ENCODE results near the gene PCBP1. TPM values are rescaled to one million over a fixed set of nuclear protein-coding genes. Genes with fewer than 3 reads are reported as not detected.
A peak's percentile ranks its signal among the peaks of the same experiment; 100 is the strongest.

Gene PCBP1
- total and polyA plus RNA-seq, 2 experiments from 2014 or later, result 212 to 393 TPM

DNA sequence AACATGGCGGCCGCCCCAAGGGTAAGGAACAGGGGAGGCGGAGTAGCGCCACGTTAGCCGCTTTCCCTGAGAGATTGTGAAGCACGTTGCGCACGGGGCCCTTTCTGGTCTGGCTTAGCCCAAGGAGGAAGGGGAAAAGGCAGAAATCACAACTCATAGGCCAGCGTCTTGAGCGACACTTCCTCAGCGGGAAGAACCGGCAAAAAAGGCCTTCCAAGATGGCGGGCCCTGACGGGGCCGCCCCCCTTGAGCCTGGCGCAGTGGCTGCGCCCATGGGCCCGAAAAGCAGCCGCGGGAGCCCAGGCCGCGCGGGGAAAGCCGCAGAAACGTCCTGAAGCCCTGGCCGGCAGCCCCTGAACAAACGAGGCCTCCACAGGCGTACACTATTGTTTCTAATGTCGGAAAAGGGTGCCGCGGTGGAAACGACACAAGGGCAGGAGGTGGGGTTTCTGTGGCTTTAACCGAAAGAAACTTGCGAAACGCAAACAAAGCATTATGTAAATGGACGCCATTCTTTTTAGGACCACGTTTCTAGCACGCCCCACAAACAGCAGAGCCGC, 919 bp upstream of the PCBP1 start:
- ATAC-seq (peak; percentile 7), DNase-seq (ENCODE audit: low spot score) (peak; percentile 80)
- H3K27me3 Mint-ChIP-seq (ENCODE audit: insufficient read depth, low read depth, poor library complexity), result peaks cover 43% of the 10 kb centered on the region
- peak overlapping the region; percentile 100 for H3K27ac Mint-ChIP-seq
- H3F3A ChIP-seq (replicated peaks; ENCODE audit: low read depth), result peaks cover 36% of the 10 kb centered on the region
- peaks cover 37% of the 10 kb centered on the region for H3K4me1 Mint-ChIP-seq
- H3K36me3 ChIP-seq (ENCODE audit: insufficient read depth), result peaks cover 17% of the 10 kb centered on the region; the same call in 1 of the 2 replicates
- H3K27ac ChIP-seq (ENCODE audit: low read depth), result peak overlapping the region; percentile 99
- peaks cover 31% of the 10 kb centered on the region for H3K79me2 ChIP-seq (replicated peaks; ENCODE audit: insufficient read depth)
- TF ChIP-seq, protein P1, sequence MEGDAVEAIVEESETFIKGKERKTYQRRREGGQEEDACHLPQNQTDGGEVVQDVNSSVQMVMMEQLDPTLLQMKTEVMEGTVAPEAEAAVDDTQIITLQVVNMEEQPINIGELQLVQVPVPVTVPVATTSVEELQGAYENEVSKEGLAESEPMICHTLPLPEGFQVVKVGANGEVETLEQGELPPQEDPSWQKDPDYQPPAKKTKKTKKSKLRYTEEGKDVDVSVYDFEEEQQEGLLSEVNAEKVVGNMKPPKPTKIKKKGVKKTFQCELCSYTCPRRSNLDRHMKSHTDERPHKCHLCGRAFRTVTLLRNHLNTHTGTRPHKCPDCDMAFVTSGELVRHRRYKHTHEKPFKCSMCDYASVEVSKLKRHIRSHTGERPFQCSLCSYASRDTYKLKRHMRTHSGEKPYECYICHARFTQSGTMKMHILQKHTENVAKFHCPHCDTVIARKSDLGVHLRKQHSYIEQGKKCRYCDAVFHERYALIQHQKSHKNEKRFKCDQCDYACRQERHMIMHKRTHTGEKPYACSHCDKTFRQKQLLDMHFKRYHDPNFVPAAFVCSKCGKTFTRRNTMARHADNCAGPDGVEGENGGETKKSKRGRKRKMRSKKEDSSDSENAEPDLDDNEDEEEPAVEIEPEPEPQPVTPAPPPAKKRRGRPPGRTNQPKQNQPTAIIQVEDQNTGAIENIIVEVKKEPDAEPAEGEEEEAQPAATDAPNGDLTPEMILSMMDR (conservative IDR thresholded peaks at IDR 0.05; ENCODE audit: low read depth in 2 of 2), result no peak
- TF ChIP-seq ZNF114 (CRISPR knock-in tag; IDR thresholded peaks at IDR 0.05), result 0 out of 2 replicates have a peak, but pooled peaks have one; percentile 41
- TF ChIP-seq, protein P2, sequence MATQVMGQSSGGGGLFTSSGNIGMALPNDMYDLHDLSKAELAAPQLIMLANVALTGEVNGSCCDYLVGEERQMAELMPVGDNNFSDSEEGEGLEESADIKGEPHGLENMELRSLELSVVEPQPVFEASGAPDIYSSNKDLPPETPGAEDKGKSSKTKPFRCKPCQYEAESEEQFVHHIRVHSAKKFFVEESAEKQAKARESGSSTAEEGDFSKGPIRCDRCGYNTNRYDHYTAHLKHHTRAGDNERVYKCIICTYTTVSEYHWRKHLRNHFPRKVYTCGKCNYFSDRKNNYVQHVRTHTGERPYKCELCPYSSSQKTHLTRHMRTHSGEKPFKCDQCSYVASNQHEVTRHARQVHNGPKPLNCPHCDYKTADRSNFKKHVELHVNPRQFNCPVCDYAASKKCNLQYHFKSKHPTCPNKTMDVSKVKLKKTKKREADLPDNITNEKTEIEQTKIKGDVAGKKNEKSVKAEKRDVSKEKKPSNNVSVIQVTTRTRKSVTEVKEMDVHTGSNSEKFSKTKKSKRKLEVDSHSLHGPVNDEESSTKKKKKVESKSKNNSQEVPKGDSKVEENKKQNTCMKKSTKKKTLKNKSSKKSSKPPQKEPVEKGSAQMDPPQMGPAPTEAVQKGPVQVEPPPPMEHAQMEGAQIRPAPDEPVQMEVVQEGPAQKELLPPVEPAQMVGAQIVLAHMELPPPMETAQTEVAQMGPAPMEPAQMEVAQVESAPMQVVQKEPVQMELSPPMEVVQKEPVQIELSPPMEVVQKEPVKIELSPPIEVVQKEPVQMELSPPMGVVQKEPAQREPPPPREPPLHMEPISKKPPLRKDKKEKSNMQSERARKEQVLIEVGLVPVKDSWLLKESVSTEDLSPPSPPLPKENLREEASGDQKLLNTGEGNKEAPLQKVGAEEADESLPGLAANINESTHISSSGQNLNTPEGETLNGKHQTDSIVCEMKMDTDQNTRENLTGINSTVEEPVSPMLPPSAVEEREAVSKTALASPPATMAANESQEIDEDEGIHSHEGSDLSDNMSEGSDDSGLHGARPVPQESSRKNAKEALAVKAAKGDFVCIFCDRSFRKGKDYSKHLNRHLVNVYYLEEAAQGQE (IDR thresholded peaks at IDR 0.05; ENCODE audit: unreplicated experiment), result peak; percentile 19
- TF ChIP-seq EZH2 (IDR thresholded peaks at IDR 0.05; ENCODE audit: low read depth, unreplicated experiment), result no peak
- no peak; the same call in 1 of the 2 replicates for TF ChIP-seq POLR2AphosphoS5 (IDR thresholded peaks at IDR 0.05; ENCODE audit: low read depth)
- TF ChIP-seq NANOG (IDR thresholded peaks at IDR 0.05; ENCODE audit: borderline replicate concordance), result no peak
- TF ChIP-seq, protein P3, sequence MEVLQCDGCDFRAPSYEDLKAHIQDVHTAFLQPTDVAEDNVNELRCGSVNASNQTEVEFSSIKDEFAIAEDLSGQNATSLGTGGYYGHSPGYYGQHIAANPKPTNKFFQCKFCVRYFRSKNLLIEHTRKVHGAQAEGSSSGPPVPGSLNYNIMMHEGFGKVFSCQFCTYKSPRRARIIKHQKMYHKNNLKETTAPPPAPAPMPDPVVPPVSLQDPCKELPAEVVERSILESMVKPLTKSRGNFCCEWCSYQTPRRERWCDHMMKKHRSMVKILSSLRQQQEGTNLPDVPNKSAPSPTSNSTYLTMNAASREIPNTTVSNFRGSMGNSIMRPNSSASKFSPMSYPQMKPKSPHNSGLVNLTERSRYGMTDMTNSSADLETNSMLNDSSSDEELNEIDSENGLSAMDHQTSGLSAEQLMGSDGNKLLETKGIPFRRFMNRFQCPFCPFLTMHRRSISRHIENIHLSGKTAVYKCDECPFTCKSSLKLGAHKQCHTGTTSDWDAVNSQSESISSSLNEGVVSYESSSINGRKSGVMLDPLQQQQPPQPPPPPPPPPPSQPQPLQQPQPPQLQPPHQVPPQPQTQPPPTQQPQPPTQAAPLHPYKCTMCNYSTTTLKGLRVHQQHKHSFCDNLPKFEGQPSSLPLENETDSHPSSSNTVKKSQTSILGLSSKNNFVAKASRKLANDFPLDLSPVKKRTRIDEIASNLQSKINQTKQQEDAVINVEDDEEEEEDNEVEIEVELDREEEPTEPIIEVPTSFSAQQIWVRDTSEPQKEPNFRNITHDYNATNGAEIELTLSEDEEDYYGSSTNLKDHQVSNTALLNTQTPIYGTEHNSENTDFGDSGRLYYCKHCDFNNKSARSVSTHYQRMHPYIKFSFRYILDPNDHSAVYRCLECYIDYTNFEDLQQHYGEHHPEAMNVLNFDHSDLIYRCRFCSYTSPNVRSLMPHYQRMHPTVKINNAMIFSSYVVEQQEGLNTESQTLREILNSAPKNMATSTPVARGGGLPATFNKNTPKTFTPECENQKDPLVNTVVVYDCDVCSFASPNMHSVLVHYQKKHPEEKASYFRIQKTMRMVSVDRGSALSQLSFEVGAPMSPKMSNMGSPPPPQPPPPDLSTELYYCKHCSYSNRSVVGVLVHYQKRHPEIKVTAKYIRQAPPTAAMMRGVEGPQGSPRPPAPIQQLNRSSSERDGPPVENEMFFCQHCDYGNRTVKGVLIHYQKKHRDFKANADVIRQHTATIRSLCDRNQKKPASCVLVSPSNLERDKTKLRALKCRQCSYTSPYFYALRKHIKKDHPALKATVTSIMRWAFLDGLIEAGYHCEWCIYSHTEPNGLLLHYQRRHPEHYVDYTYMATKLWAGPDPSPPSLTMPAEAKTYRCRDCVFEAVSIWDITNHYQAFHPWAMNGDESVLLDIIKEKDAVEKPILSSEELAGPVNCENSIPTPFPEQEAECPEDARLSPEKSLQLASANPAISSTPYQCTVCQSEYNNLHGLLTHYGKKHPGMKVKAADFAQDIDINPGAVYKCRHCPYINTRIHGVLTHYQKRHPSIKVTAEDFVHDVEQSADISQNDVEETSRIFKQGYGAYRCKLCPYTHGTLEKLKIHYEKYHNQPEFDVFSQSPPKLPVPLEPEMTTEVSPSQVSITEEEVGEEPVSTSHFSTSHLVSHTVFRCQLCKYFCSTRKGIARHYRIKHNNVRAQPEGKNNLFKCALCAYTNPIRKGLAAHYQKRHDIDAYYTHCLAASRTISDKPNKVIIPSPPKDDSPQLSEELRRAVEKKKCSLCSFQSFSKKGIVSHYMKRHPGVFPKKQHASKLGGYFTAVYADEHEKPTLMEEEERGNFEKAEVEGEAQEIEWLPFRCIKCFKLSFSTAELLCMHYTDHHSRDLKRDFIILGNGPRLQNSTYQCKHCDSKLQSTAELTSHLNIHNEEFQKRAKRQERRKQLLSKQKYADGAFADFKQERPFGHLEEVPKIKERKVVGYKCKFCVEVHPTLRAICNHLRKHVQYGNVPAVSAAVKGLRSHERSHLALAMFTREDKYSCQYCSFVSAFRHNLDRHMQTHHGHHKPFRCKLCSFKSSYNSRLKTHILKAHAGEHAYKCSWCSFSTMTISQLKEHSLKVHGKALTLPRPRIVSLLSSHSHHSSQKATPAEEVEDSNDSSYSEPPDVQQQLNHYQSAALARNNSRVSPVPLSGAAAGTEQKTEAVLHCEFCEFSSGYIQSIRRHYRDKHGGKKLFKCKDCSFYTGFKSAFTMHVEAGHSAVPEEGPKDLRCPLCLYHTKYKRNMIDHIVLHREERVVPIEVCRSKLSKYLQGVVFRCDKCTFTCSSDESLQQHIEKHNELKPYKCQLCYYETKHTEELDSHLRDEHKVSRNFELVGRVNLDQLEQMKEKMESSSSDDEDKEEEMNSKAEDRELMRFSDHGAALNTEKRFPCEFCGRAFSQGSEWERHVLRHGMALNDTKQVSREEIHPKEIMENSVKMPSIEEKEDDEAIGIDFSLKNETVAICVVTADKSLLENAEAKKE (CRISPR knock-in tag; IDR thresholded peaks at IDR 0.05), result no peak
- TF ChIP-seq STAT1 (IDR thresholded peaks at IDR 0.05; ENCODE audit: unreplicated experiment), result no peak
- TF ChIP-seq JUNB (IDR thresholded peaks at IDR 0.05; ENCODE audit: unreplicated experiment), result no peak
- H3K4me3 ChIP-seq, result peak overlapping the region; percentile 85
- no peaks in the 10 kb centered on the region for H3K9me2 ChIP-seq (ENCODE audit: insufficient read depth)
- peak overlapping the region; percentile 97 for H3K4me3 Mint-ChIP-seq
- peaks cover 11% of the 10 kb centered on the region for H3K9me3 Mint-ChIP-seq
- H3K27me3 ChIP-seq (ENCODE audit: insufficient read depth), result no peaks in the 10 kb centered on the region
- H3K4me1 ChIP-seq (ENCODE audit: insufficient read depth), result peaks cover 23% of the 10 kb centered on the region
- H3K4me2 ChIP-seq, result peak overlapping the region; percentile 64
- H2AFZ ChIP-seq, result no peak overlapping the region
- peaks cover 58% of the 10 kb centered on the region for H3K36me3 Mint-ChIP-seq (ENCODE audit: low read depth)
- H4K20me1 ChIP-seq (replicated peaks; ENCODE audit: insufficient read depth), result 0 out of 2 replicates have a peak, but pooled peaks cover 5% of the 10 kb centered on the region
